ENCODE results near the gene GTF2A1. TPM values are rescaled to one million over a fixed set of nuclear protein-coding genes. Genes with fewer than 3 reads are reported as not detected.
A peak's percentile ranks its signal among the peaks of the same experiment; 100 is the strongest.

The GTF2A1 gene
- total and polyA plus RNA-seq, 2 donors (not counting 3 experiments of a cell fraction or from before 2014, with no cell fraction given) = 11.1 to 33.4 TPM

DNA sequence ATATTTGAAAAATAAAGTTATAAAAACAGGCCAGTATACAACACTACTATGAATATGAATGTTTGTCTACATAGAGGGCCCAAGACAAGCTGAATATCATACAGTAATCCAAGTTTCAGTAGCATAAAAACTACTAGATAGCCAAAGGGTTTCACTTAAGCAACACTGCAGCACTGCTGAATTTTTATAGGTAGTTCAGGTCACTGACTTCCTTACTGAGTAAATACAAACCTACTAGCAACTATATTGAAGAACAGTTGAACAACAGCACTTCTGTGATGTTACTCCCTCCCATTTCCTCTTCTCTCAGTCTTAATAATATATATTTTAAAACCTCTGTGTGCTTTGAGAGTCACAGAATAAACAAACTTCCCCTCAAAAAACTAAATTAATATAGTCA lies 42.7 kb downstream of the GTF2A1 start:
- H2AFZ ChIP-seq (ENCODE audit: low read depth, low read length) = no peak overlapping the region
- FAIRE-seq (no peak), DNase-seq (ENCODE audit: low read depth, low spot score) (peak; percentile 4)
- H3K9me3 ChIP-seq (replicated peaks; ENCODE audit: control insufficient read depth, insufficient read depth, low read length) = no peaks in the 10 kb centered on the region
- peaks cover 1% of the 10 kb centered on the region for H3K79me2 ChIP-seq (ENCODE audit: control insufficient read depth, insufficient read depth, low read length)
- TF ChIP-seq POLR2A (IDR thresholded peaks at IDR 0.05; ENCODE audit: low read depth, low read length) = no peak
- TF ChIP-seq, protein P1, sequence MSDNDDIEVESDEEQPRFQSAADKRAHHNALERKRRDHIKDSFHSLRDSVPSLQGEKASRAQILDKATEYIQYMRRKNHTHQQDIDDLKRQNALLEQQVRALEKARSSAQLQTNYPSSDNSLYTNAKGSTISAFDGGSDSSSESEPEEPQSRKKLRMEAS (IDR thresholded peaks at IDR 0.05; ENCODE audit: insufficient read depth, insufficient read length) = no peak
- TF ChIP-seq, protein P2, sequence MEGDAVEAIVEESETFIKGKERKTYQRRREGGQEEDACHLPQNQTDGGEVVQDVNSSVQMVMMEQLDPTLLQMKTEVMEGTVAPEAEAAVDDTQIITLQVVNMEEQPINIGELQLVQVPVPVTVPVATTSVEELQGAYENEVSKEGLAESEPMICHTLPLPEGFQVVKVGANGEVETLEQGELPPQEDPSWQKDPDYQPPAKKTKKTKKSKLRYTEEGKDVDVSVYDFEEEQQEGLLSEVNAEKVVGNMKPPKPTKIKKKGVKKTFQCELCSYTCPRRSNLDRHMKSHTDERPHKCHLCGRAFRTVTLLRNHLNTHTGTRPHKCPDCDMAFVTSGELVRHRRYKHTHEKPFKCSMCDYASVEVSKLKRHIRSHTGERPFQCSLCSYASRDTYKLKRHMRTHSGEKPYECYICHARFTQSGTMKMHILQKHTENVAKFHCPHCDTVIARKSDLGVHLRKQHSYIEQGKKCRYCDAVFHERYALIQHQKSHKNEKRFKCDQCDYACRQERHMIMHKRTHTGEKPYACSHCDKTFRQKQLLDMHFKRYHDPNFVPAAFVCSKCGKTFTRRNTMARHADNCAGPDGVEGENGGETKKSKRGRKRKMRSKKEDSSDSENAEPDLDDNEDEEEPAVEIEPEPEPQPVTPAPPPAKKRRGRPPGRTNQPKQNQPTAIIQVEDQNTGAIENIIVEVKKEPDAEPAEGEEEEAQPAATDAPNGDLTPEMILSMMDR (IDR thresholded peaks at IDR 0.05; ENCODE audit: extremely low read depth in 1 of 2, insufficient read depth in 1 of 2, low read depth in 1 of 2, low read length in 2 of 2) = no peak
- no peak for TF ChIP-seq FOS (IDR thresholded peaks at IDR 0.05; ENCODE audit: borderline replicate concordance, insufficient read depth, low read length)
- no peak for TF ChIP-seq EZH2 (IDR thresholded peaks at IDR 0.05; ENCODE audit: borderline replicate concordance, low read depth, low read length, severe bottlenecking)
- no peak for TF ChIP-seq MYC (IDR thresholded peaks at IDR 0.05; ENCODE audit: low read depth, low read length)
- TF ChIP-seq POLR2AphosphoS5 (IDR thresholded peaks at IDR 0.05; ENCODE audit: insufficient read depth, low read depth, low read length) = no peak
- no peak for TF ChIP-seq JUN (IDR thresholded peaks at IDR 0.05; ENCODE audit: borderline replicate concordance, insufficient read depth, insufficient read length, low read depth)
- no peak for TF ChIP-seq GATA2 (IDR thresholded peaks at IDR 0.05; ENCODE audit: insufficient read depth, insufficient read length, low read depth, low read length)
- no peaks in the 10 kb centered on the region for H3K9me1 ChIP-seq (replicated peaks; ENCODE audit: control insufficient read depth, extremely low read depth, insufficient read depth, low read length)
- H3K9ac ChIP-seq (replicated peaks; ENCODE audit: extremely low read depth, insufficient read depth, low read length) = no peak overlapping the region
- intact Hi-C loops (cut with micrococcal nuclease) (no loop called here), dilution Hi-C loops (cut with MboI; ENCODE audit: extremely low pct_ligation_motif_present, low sequenced_read_pairs) (no loop called here)
- CTCF ChIA-PET = interaction anchor here (0.9 to 1.5 kb wide), 3 partner anchors 8 to 24 kb away, joined by 3 to 4 read pairs (median 3); no protein-coding TSS in a partner anchor
- POLR2A ChIA-PET = interaction anchor here (0.6 kb wide), 1 partner anchor 43 kb away, joined by 3 read pairs; the partner anchor contains the start of gene GTF2A1
- BruUV-seq (replicated peaks) = TSS peak; percentile 8
- no peaks in the 10 kb centered on the region for H3K27me3 ChIP-seq (ENCODE audit: control insufficient read depth in 2 of 2, insufficient read depth in 2 of 2, low read length in 2 of 2)
- H3K36me3 ChIP-seq (ENCODE audit: control insufficient read depth in 2 of 2, extremely low read depth in 1 of 2, insufficient read depth in 2 of 2, low read length in 2 of 2) = no peaks in the 10 kb centered on the region
- no peak overlapping the region for H3K27ac ChIP-seq (ENCODE audit: insufficient read depth, low read depth, low read length)
- H3K4me2 ChIP-seq (ENCODE audit: insufficient read depth, low read length) = no peak overlapping the region
- no peaks in the 10 kb centered on the region for H3K4me1 ChIP-seq (ENCODE audit: control insufficient read depth, extremely low read depth, insufficient read depth, low read length)
- H4K20me1 ChIP-seq (replicated peaks; ENCODE audit: control insufficient read depth, extremely low read depth, insufficient read depth, low read length) = no peaks in the 10 kb centered on the region
- no peak overlapping the region for H3K4me3 ChIP-seq (replicated peaks in 1 of 3; ENCODE audit: insufficient read depth in 1 of 3, low read depth in 1 of 3, low read length in 3 of 3)
